ENCODE data around the gene TRAPPC14. TPM values are rescaled to one million over a fixed set of nuclear protein-coding genes. Genes with fewer than 3 reads are reported as not detected.

Gene TRAPPC14
- total and polyA plus RNA-seq, 9 of the 15 experiments (the other 6 are each of a cell fraction or from before 2014, with no cell fraction given) = 0.42 to 45.9 (median 18.2) TPM

DNA sequence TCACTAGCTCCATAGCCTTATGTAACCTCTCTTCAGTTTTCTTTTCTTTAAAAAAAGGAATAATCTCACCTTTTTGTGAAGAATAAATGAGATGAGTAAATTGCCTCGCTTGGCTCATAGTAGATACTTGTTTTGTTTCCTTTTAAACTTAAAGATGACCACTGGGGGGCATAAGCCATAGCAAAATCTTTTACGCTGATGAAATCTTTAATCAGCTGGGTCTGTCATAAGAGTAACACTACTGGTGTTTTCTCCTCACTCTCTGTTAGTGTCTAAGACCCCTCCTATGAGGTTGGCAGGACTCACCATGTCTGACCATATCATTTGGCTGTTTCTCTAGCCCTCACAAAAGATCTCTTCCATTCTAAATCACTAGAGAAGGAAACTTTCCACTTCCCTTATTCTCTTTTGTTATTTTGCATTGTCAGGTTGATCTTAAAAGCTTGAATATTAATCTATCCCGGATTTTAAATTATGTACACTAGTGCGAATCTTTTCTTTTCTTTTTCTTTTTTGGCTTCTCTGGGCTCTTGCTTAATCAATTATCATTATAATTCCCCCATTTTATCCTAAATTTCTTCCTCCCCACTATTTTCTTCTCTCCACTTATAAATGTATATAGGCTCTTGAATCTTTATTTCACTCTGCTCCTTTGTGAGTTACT is 31.7 kb upstream of the TRAPPC14 start (continued):
- TF ChIP-seq ZBTB43 (CRISPR knock-in tag; IDR thresholded peaks at IDR 0.05) (no peak), CBX2 (IDR thresholded peaks at IDR 0.05; ENCODE audit: insufficient read depth, low read length, poor library complexity, severe bottlenecking) (no peak), PRDM10 (IDR thresholded peaks at IDR 0.05; ENCODE audit: partially characterized antibody) (no peak), TCF7L2 (IDR thresholded peaks at IDR 0.05; ENCODE audit: low read depth, low read length) (no peak), TFAM (CRISPR knock-in tag; conservative IDR thresholded peaks at IDR 0.05) (no peak), SIN3B (IDR thresholded peaks at IDR 0.05; ENCODE audit: low read depth) (no peak), KLF1 (tag; IDR thresholded peaks at IDR 0.05) (no peak), ILF3 (IDR thresholded peaks at IDR 0.05; ENCODE audit: borderline replicate concordance) (no peak), ZNF586 (CRISPR knock-in tag; conservative IDR thresholded peaks at IDR 0.05) (no peak), HBP1 (CRISPR knock-in tag; IDR thresholded peaks at IDR 0.05) (no peak), KDM2B (CRISPR knock-in tag; IDR thresholded peaks at IDR 0.05) (no peak), NR2C1 (IDR thresholded peaks at IDR 0.05) (no peak), NR2C1 (tag; IDR thresholded peaks at IDR 0.05) (no peak), ASH1L (IDR thresholded peaks at IDR 0.05; ENCODE audit: borderline replicate concordance, low read depth, partially characterized antibody) (peak; percentile 37), TCF3 (CRISPR knock-in tag; IDR thresholded peaks at IDR 0.05) (no peak), NFE2L1 (tag; IDR thresholded peaks at IDR 0.05; ENCODE audit: borderline replicate concordance, low read depth) (no peak), YBX1 (IDR thresholded peaks at IDR 0.05) (no peak), BCOR (IDR thresholded peaks at IDR 0.05) (no peak), EZH2 (IDR thresholded peaks at IDR 0.05; ENCODE audit: borderline replicate concordance, low read depth, low read length) (no peak)
- TF ChIP-seq, protein P1, sequence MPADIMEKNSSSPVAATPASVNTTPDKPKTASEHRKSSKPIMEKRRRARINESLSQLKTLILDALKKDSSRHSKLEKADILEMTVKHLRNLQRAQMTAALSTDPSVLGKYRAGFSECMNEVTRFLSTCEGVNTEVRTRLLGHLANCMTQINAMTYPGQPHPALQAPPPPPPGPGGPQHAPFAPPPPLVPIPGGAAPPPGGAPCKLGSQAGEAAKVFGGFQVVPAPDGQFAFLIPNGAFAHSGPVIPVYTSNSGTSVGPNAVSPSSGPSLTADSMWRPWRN (IDR thresholded peaks at IDR 0.05; ENCODE audit: low read depth) = no peak
